ENCODE results near the gene MFAP5.

- TF ChIP-seq, protein P1, sequence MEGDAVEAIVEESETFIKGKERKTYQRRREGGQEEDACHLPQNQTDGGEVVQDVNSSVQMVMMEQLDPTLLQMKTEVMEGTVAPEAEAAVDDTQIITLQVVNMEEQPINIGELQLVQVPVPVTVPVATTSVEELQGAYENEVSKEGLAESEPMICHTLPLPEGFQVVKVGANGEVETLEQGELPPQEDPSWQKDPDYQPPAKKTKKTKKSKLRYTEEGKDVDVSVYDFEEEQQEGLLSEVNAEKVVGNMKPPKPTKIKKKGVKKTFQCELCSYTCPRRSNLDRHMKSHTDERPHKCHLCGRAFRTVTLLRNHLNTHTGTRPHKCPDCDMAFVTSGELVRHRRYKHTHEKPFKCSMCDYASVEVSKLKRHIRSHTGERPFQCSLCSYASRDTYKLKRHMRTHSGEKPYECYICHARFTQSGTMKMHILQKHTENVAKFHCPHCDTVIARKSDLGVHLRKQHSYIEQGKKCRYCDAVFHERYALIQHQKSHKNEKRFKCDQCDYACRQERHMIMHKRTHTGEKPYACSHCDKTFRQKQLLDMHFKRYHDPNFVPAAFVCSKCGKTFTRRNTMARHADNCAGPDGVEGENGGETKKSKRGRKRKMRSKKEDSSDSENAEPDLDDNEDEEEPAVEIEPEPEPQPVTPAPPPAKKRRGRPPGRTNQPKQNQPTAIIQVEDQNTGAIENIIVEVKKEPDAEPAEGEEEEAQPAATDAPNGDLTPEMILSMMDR (IDR thresholded peaks at IDR 0.05), result no peak
- TF ChIP-seq POLR2A (IDR thresholded peaks at IDR 0.05), result peak in 2 of 4 donors; percentile 57 to 81
Measured at GRCh38 chr12:8697476-8698131, 35.0 kb upstream of the MFAP5 start, which contains the start of gene RIMKLB.

All from esophagus squamous epithelium (tissue), 4 donors.